ENCODE results near the gene RBPJ.

DNA sequence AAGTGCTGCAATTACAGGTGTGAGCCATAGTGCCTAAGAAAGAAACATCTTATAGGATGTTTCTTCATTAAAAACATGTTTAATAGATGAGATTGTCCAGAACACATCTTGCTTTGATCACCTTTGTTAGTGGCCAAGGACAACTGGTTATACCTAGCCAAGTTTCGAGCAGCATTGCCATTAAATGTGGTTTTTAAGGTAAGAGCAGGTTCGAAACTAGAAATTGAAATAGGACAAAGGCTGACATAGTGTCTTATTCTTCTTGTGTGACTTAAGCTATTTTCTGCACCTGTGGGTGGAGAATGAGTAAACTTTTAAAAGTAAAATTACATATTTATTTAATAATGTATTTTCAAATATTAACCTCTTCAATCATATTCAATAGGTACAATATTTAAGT lies 59.0 kb downstream of the RBPJ start:
- TF ChIP-seq, protein P1, sequence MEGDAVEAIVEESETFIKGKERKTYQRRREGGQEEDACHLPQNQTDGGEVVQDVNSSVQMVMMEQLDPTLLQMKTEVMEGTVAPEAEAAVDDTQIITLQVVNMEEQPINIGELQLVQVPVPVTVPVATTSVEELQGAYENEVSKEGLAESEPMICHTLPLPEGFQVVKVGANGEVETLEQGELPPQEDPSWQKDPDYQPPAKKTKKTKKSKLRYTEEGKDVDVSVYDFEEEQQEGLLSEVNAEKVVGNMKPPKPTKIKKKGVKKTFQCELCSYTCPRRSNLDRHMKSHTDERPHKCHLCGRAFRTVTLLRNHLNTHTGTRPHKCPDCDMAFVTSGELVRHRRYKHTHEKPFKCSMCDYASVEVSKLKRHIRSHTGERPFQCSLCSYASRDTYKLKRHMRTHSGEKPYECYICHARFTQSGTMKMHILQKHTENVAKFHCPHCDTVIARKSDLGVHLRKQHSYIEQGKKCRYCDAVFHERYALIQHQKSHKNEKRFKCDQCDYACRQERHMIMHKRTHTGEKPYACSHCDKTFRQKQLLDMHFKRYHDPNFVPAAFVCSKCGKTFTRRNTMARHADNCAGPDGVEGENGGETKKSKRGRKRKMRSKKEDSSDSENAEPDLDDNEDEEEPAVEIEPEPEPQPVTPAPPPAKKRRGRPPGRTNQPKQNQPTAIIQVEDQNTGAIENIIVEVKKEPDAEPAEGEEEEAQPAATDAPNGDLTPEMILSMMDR (IDR thresholded peaks at IDR 0.05): no peak
- no peak for TF ChIP-seq POLR2A (IDR thresholded peaks at IDR 0.05)

Data from body of pancreas (tissue), 4 donors.